HG03039 (cell line): ENCODE results near the gene REXO4.
A peak's percentile ranks its signal among the peaks of the same experiment; 100 is the strongest.

Experiments
- ATAC-seq: cut with Tn5 transposase; IDR thresholded peaks from one replicate; pipeline ENCODE4 v1.9.1; 2021; ENCODE audit warnings: mild to moderate bottlenecking, moderate library complexity; ENCODE audit not compliant: unreplicated experiment

The REXO4 gene

GRCh38 chr9:133417541-133418461, at the start of gene REXO4:
Gene REXO4, minus strand, starts transcription at chr9:133418010. Its CDS starts 166 bp downstream, at chr9:133417844.
- ATAC-seq = peak; percentile 56

- no peak for ATAC-seq
Measured at GRCh38 chr9:133467101-133467500, 49.3 kb upstream of the REXO4 start.

GRCh38 chr9:133465984-133466383, 48.2 kb upstream of the REXO4 start:
- no peak for ATAC-seq

- no peak for ATAC-seq
Measured at GRCh38 chr9:133464638-133465037, 46.8 kb upstream of the REXO4 start.

- ATAC-seq = no peak
Measured at GRCh38 chr9:133463864-133464615, 46.2 kb upstream of the REXO4 start.

GRCh38 chr9:133463234-133463863, 45.5 kb upstream of the REXO4 start:
- ATAC-seq = no peak

- ATAC-seq = no peak
Measured at GRCh38 chr9:133461975-133462374, 44.2 kb upstream of the REXO4 start.

- ATAC-seq = peak; percentile 12
Measured at GRCh38 chr9:133460405-133461175, 42.8 kb upstream of the REXO4 start.

GRCh38 chr9:133459476-133460404, 41.9 kb upstream of the REXO4 start, which contains the start of gene CACFD1:
Gene CACFD1, plus strand, starts transcription at chr9:133459978. Its CDS starts 89 bp downstream, at chr9:133460067.
- ATAC-seq = peak; percentile 61

- ATAC-seq = no peak
Measured at GRCh38 chr9:133458643-133459312, 41.0 kb upstream of the REXO4 start.

GRCh38 chr9:133457748-133458147, 39.9 kb upstream of the REXO4 start:
- ATAC-seq = no peak

GRCh38 chr9:133457233-133457632, 39.4 kb upstream of the REXO4 start:
- ATAC-seq = no peak

GRCh38 chr9:133456409-133456808, 38.6 kb upstream of the REXO4 start:
- no peak for ATAC-seq

GRCh38 chr9:133455936-133456335, 38.1 kb upstream of the REXO4 start:
- no peak for ATAC-seq

- no peak for ATAC-seq
Measured at GRCh38 chr9:133454943-133455673, 37.3 kb upstream of the REXO4 start.

GRCh38 chr9:133454325-133454724, 36.5 kb upstream of the REXO4 start:
- ATAC-seq = no peak

- no peak for ATAC-seq
Measured at GRCh38 chr9:133453651-133454050, 35.8 kb upstream of the REXO4 start.

GRCh38 chr9:133452562-133452961, 34.8 kb upstream of the REXO4 start:
- no peak for ATAC-seq
